Suprapubic skin (tissue), 4 donors: ENCODE data around the gene GPSM1.

ENCODE experiments used
- CTCF ChIP-seq, 2 donors: fragments of 200-600 bp in 1 of 2; fragments of 450-650 bp in 1 of 2; sonication (generic) in 1 of 2; IDR thresholded peaks; one replicate each; pipeline ENCODE4 v1.5.1; 2016 to 2019; ENCODE audit warnings: antibody characterized with exemption in 2 of 2, mild to moderate bottlenecking in 1 of 2, moderate library complexity in 1 of 2
- EP300 ChIP-seq: sonication (generic); formaldehyde crosslinking; IDR thresholded peaks from one replicate; pipeline ENCODE4 v1.6.1; 2017; ENCODE audit warnings: antibody characterized with exemption
- POLR2A ChIP-seq, 2 donors: fragments of 450-650 bp; IDR thresholded peaks; one replicate each; pipeline ENCODE4 v1.6.1; 2017; ENCODE audit warnings: antibody characterized with exemption in 2 of 2, mild to moderate bottlenecking in 2 of 2, moderate library complexity in 2 of 2
- POLR2AphosphoS5 ChIP-seq, 3 donors: sonication (generic); formaldehyde crosslinking; IDR thresholded peaks; one replicate each; pipeline ENCODE4 v1.6.1; 2017; ENCODE audit warnings: antibody characterized with exemption in 3 of 3

- TF ChIP-seq CTCF (IDR thresholded peaks at IDR 0.05) = no peak
- no peak for TF ChIP-seq POLR2A (IDR thresholded peaks at IDR 0.05)
- no peak for TF ChIP-seq EP300
- TF ChIP-seq POLR2AphosphoS5 (IDR thresholded peaks at IDR 0.05) = no peak
Observed at GRCh38 chr9:136365775-136366222, 38.5 kb downstream of the GPSM1 start.
